Dermis microvascular lymphatic vessel endothelial cell (primary cell): Measurements from ENCODE around the gene VPS37B. TPM values are rescaled to one million over a fixed set of nuclear protein-coding genes. Genes with fewer than 3 reads are reported as not detected.
"Not testable (repeated sequence)": the region's sequence is repeated elsewhere in the genome, so short reads cannot be mapped to it uniquely, and the experiment has no call there.

Experiments used
- DNase-seq, 2 donors: peaks; one replicate each; pipeline versions ENCODE4 v3.0.0 to v3.0.0-alpha.2; 2010; ENCODE audit warnings: low read depth in 2 of 2
- total RNA-seq: library from RNA; depleted of rRNA; stranded (reverse); fragments of >200 nt; gene quantifications from 2 replicates; pipeline ENCODE4 v1.2.1, GENCODE V29; 2014

VPS37B gene
- total RNA-seq, 1 donor from 2014 or later = 10.5 TPM

- DNase-seq = peak in 1 of 2 donors; percentile 29
Observed at GRCh38 chr12:122882908-122883558, 12.9 kb downstream of the VPS37B start.

- peak in 1 of 2 donors; percentile 48 for DNase-seq
Observed at GRCh38 chr12:122880668-122881067, 15.3 kb downstream of the VPS37B start.

- no peak for DNase-seq
Observed at GRCh38 chr12:122880155-122880667, 15.7 kb downstream of the VPS37B start.

- DNase-seq = no peak
Observed at GRCh38 chr12:122878780-122879612, 16.9 kb downstream of the VPS37B start.

DNA sequence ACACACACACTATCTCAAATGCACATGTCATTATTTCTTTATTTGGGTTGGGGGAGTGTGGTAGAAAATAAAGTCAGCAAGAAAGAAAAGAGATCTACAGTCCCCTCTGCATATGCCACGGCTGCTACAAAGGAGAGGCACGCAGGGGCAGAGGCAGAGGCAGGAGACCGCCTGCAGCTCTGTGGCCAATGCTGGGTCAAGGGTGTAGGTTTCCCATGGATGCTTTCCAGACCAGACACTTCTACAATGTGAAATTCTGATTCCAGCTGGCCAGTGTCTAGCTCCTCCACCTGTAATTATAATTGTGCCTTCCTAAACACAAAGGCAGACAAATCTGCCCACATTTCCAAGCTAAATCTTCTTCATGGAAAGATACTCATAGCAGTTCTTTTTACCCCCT lies 19.2 kb downstream of the VPS37B start:
- DNase-seq = no peak

DNA sequence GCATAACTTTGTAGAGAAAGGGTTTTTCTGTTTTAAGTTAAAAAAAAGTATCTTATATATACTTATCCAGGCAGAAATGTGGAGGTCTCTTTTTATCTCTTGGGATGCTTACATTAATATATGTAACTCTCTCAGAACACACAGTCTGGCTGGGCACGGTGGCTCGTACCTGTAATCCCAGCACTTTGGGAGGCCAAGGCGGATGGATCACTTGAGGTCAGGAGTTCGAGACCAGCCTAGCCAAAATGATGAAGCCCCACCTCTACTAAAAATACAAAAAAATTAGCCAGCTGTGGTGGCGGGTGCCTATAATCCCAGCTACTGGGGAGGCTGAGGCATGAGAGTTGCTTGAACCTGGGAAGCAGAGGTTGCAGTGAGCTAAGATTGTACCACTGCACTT lies 19.6 kb downstream of the VPS37B start:
- DNase-seq = not testable (repeated sequence)

DNA sequence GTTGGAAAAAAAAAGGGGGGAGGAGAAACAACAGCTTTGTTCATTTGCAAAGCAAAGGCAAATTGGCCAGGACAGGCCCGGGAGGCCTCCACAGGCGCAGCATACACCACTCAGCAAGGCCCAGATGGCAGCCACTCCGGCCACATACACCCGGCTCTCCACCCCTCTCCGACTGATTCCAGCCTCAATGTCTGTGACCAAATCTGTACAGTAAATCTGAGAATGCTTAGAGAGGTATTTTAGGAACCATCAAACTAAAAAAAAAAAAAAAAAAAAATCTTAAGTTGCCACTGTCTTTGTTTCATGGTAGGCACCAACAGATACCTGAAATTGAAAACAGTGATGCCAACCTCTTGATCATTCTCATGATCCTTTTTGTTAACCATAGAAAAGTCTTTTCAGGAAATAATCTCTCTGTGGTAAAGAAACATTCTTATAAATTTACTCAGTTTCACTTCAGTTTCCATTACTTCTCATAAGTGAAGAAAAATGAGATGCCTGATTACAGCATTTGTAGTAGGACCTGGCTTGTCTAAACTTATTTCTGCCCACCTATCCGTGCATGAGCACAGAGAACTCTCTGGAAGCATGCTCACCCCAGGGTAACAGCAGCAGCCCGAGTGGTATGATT lies 20.2 kb downstream of the VPS37B start:
- DNase-seq = no peak

DNA sequence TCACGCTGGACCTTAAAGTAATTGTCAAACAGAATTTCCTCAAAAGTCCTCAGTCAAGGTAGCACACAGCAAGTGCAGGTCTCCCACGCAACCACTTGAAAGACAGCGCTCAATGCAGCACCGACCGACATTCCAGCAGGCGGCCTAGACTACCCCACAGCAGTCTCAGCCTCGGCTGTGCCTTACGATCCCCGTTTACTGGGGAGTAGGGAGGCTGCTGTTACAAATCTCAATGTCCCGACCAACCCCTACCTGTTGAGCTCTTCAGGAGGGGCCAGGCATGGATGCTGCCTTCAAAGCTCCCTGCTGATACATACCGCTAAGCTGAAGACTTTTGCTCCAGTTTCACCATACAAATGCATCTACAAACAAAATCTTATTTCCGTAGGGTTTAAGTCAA lies 21.8 kb downstream of the VPS37B start:
- no peak for DNase-seq

- no peak for DNase-seq
Observed at GRCh38 chr12:122873540-122873939, 22.4 kb downstream of the VPS37B start.

DNA sequence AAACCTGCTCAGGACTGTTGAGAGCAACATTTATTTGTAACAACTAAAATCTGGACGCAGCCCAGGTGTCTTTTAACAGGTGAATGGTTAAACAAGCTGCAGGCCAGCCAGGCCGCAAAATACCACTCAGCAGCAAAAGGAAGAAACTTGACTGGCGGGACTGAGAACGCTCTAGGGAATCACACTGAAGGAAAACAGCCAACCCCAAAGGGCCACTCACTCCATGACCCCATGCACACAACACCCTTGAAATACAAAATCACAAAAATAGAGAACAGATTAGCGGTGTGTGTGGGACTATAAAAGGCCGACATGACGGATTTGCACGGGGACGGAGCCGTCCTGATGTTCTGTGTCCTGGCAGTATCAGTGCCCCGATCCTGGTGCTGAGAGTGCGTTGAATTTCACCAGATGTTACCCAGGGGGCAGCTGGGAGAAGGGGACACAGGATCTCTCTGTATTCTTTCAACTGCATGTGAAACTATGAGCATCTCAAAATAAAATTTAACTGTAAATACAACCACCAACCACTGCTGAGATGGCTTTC lies 23.0 kb downstream of the VPS37B start:
- no peak for DNase-seq

DNA sequence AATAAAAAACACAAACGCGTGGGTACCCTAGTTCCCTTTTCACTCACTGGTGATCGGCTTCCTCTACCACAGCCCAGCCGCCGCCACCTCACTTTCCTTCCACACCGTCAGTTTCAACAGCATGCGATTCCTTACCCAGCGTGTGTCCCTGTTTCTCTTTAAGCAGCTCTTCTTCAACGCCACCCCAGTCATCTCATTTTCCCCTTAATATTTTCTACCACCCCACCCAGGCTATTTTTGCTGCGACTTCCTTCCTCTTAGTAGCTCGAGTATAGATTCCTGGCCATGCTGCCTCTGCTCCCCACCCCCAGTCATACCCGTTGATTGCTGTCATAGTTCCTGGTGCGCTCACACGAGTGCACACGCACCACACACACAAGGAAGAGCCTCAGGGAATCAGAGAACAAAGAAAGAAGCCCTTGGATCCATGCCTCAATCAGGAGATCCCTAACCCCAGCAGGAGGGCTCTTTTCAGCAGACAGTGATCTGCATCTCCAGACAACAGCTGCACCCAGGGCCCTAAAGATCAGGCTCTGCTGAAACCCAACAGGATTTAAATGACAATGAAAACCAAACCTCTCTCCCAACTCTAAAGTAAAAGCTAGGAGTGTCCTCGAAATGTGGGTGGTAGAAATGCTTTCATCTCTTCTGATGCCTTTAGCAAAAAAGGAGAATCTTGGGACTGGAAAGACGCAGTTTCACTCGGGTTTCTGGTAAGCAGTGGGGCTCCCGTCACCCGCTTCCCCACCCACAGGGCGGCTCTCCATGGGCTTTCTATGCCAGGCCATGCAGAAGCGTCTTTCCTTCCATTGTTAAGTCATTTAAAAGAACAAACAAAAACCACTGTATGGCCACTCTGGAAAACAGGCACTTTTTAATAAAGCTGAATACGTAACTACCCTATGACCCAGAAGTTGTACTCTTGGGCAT lies 23.8 kb downstream of the VPS37B start:
- DNase-seq = peak; percentile 58 to 83

GRCh38 chr12:122870867-122871664 lies 24.9 kb downstream of the VPS37B start:
- peak in 1 of 2 donors; percentile 66 for DNase-seq

- no peak for DNase-seq
Observed at GRCh38 chr12:122870163-122870842, 25.6 kb downstream of the VPS37B start.

DNA sequence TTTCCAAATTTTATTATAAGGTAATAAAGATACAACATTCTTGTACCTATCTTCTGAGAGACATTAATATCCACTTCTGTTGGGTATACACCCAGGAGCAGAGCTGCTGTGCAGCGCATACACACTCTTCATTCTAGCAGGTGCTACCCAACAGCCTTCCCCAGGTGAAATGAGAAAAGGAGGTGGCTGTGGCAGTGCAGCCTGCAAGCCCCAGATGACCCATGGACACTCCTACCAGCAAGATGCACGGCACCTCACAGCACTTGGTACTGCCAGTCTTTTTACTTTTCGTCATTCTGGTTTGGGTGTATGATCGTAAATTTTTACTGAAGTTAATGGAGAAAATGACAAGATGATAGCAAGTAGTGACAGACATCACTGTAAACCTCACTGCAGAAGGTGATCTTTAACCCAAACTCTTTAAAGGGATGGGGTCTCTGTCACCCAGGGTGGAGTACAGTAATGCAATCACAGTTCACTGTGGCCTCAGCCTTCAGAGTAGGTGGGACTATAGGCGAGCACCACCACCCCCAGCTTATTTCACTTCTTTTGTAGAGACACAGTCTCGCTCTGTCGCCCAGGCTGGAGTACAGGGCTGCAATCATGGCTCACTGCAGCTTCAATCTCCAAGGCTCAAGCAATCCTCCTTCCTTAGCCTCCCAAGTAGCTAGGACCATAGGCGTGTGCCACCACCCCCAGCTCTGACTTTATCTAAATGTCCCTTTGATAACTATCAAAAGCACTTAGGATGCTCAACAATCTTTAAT lies 26.5 kb downstream of the VPS37B start:
- DNase-seq = no peak

GRCh38 chr12:122868471-122869177 lies 27.3 kb downstream of the VPS37B start:
- DNase-seq = no peak

GRCh38 chr12:122867691-122868461 lies 28.0 kb downstream of the VPS37B start:
- peak in 1 of 2 donors; percentile 79 for DNase-seq

- no peak for DNase-seq
Observed at GRCh38 chr12:122866950-122867607, 28.8 kb downstream of the VPS37B start.
